ENCODE measurements around the gene UGT1A9.
"Not testable (repeated sequence)": the region's sequence is repeated elsewhere in the genome, so short reads cannot be mapped to it uniquely, and the experiment has no call there.

Gene UGT1A9

DNA sequence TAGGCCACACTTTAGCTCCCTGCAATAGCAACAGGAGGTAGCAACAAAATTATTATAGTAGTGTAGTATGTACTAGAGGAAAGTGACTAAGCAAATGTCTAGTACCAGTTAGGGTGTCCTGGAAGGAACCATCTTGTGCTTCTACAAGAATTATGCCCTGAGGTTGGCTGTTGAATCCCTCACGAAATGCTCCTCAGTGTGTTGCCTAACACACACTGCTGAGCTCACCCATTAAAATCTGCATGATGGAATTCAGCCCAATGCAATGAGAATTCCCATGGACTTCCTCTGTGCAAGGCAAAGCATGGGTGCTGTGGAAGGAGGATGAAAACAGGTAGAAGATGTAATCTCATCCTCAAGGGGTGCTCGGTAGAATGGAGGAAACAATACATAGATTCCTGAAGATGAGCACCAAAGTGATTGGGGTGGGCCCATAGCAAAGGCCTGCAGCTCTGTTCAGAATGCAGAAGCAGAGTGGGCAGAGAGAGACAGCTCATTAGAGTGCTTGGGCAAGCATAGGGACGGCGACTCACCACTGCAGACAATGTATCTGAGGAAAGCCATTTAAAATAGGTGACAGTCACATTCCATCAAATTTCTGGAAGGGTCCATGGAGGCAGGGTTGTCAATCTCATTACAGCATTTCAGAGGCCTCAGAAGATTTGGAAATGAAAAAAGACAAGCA is 8.8 kb downstream of the UGT1A9 start:
- no peak for DNase-seq

DNA sequence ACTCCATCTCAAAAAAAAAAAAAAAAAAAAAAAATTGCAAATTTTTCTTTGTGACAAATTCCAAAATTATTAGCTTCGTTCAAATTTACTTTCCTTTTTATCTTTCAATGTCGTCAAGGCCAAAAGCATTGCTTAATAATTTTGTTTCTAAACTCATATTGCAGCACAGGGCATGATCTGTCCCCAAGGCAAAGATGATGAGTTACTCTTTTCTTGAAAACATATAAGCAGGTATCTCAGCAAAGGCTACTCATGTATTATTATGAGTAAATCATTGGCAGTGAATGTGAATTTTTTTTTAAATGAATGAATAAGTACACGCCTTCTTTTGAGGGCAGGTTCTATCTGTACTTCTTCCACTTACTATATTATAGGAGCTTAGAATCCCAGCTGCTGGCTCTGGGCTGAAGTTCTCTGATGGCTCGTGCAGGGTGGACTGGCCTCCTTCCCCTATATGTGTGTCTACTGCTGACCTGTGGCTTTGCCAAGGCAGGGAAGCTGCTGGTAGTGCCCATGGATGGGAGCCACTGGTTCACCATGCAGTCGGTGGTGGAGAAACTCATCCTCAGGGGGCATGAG is 9.9 kb downstream of the UGT1A9 start, which contains the start of gene UGT1A7:
TSS of gene UGT1A7 (plus strand) at position 381 of the 579 bp plus-strand sequence. CDS start at position 418, 37 bp downstream.
- DNase-seq, result no peak

DNA sequence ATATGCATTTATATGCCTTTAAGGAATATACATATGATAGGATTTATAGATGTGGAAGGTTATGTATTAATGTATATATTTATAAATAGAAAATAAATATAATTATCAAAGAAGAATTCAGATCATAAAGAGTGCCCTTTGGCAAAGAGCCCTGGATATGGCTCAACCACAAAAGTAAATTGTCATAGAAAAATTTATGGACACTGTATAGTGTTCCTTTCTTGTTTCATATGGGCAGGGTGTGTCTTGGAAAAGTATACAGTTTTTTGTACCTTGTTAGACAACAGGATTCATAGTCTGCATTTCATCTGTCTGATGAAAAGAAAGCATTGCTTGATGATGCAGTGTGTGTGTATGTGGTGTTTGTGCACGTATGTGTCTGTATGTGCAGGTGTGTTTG is 12.9 kb downstream of the UGT1A9 start:
- DNase-seq, result no peak

- no peak for DNase-seq
These were observed 15.2 kb downstream of the UGT1A9 start for GRCh38 chr2:233686928-233687327.

GRCh38 chr2:233688341-233688740 is 16.6 kb downstream of the UGT1A9 start:
- DNase-seq, result no peak

- DNase-seq, result no peak
These were observed 17.3 kb downstream of the UGT1A9 start for GRCh38 chr2:233689031-233689430.

DNA sequence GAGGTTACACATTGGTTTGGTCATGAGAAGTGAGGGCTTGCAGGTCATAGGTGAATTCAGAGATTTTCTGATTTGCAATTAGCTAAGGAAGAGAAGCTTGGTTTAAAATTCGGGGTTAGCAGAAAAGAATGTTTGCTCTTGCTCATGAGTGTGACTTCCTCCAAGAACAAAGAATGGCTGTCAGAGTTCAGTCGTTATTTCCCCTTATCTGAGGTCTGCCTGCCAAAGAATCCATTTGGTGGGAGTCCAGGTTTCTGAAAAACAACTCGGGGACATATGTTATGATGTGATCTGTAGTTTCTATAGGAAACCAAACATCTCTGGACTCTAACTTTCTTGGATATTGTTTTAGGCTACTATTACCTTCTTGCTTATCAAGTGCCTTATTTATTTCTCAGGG is 17.8 kb downstream of the UGT1A9 start:
- DNase-seq, result no peak

GRCh38 chr2:233690444-233690843 is 18.7 kb downstream of the UGT1A9 start:
- DNase-seq, result no peak

DNA sequence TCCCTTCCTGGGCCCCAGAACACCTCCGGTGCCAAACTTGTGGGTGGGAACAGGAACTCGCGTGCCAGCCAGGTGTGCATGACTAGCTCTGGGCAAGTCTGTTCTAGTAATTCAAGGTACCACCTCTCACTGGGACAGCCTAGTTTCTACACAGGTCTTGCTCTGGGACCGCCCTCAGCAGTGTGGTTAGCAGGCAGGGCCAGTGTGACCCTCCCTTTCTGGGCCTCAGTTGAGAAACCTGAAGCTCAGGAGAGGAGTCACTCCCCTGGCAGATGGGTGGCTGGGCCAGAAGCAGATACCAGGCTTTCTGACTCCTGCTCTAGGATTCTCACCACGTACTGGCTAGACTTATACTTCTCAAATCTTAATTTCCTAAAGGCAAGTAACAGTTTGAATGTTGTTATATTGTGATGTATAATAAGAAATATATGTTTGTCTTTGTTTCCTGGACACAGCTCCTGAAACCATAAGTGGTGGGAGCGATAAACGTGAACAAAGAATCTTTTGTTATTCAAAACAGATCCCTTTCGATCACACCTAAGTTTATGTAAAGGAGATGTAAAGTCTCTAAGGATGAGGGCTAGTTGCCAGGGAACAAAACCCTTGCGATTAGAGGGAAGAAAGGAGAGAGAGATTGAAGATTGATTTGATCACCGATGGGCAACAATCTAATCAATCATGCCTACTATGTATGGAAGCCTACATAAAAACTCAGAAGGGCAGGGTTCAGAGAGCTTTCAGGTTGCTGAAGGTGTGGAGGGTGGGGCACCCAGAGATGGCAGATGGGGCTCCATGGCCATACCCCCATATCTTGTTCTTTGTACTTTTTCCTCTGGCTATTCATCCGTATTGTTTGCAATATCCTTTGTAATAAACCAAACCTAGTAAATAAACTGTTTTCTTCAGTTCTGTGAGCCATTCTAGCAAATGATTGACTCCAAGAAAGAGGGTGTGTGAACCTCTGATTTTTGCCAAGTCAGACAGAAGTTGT is 20.0 kb downstream of the UGT1A9 start:
- DNase-seq, result no peak

GRCh38 chr2:233692648-233693047 is 20.9 kb downstream of the UGT1A9 start, which contains the start of gene UGT1A6:
Gene UGT1A6 (plus strand): TSS chr2:233692890. CDS start chr2:233693005, 115 bp downstream.
- DNase-seq, result no peak

DNA sequence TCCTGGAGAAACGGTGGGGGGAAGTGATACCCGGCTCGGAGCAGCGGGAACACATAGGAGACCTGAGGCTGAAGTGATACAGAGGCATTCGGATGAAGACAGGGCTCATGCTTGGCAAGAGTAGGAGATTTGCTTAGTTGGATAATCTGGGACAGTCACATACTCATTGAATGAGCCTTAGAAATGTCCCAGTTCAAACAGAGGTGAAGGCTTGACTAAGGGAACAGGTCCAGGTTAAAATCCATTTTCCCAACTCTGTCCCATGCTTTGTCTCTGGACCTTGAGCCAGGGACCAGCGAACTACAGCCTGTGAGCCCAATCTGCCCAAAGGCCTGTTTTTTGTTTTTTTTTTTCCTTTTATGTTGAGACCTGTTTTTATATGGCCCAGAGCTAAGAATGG is 22.3 kb downstream of the UGT1A9 start:
- no peak for DNase-seq

DNA sequence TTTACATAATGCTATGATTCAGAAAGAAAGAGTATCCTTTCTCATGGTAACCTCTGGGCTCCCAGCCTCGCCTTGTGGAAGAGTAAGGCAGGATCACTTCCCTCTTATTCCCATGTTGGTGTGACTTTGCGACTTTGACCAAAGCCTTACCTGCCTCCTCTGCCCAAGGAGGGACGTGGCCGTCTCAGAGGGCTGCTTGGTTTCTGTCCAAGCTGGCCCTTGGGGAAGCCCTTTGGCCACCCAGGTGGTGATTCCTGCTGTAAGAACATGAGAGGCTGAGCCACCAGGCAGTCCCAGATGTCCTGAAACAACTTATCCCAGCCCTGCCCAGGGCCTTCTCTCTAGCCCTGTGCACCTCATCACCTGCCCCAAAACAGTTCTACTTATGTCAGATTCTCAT is 27.0 kb downstream of the UGT1A9 start:
- no peak for DNase-seq

DNA sequence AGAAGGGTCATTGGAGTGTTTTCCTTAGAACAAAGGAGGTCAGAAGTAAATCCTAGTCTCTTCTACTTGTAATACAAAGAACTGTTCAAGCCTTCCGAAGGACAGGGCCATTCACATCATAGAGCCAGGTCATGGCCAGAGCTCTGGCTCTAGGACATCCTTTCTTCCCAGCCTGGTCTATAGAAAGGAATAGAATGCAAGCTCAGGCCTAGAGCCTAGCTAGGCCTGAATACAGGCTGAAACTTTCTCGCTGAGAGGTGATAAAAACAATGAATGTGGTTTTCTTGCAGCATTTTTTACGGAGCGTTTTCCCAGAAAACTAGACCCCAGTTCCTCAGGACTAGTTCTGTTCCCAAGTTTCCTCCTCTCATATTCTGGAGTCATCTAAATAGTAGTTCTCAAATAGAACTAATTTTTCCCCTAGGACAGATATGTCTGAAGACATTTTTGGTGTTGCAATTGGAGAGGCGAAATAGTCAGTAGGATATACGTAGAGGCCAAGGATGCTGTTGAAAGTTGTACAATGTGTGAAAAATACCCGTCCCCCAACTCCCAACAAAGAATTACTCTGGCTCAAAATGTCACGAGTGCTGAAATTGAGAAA is 27.8 kb downstream of the UGT1A9 start:
- no peak for DNase-seq

DNA sequence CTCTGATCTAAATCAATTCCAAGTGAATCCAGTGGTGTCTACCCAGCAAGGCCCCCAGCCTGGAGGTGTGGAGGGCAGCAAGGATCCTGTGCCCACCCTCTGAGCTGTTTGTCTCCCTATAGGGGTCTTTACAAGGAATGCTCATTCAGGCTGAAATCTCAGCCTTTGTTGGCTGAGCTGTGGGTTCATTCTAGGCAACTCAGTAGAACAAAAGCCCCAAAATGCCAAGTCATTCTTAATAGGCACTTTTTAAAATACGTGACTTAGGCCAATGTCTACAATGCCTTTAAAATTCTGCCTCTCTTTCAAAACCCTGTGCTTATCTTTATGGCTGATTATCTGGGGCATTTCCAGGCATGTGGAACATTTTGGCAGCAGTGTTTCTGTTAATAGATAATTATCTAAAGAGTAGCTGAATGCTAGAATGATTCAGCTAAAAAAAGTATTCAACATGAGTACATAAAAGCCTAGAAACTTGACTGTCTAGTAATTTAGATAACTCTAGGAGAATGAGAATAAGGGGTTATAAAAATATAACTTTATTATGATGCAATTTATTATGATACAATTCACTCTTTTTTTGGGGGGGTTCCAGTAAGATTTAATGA is 28.4 kb downstream of the UGT1A9 start:
- no peak for DNase-seq

DNA sequence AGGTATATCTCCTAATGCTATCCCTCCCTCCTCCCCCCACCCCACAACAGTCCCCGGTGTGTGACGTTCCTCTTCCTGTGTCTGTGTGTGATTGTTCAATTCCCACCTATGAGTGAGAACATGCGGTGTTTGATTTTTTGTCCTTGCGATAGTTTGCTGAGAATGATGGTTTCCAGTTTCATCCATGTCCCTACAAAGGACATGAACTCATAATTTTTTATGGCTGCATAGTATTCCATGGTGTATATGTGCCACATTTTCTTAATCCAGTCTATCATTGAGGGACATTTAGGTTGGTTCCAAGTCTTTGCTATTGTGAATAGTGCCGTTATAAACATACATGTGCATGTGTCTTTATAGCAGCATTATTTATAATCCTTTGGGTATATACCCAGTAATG is 29.1 kb downstream of the UGT1A9 start:
- DNase-seq, result not testable (repeated sequence)

DNA sequence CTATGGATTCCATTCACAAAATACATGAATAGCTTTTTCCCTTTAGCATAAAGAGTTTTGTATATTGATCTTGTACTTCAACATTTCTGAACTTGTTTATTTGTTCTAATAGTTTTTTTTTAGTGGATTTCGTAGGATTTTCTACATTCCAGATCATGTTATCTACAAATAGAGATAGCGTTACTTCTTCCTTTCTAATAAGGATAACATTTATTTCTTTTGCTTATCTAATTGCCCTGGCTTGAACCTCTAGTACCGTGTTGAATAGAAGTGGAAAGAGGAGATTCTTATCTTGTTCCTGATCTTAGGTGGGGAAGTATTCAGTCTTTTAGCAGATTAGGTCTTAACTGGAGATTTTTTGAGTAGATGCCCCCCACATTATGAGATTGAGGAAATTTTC is 30.5 kb downstream of the UGT1A9 start:
- no peak for DNase-seq

DNA sequence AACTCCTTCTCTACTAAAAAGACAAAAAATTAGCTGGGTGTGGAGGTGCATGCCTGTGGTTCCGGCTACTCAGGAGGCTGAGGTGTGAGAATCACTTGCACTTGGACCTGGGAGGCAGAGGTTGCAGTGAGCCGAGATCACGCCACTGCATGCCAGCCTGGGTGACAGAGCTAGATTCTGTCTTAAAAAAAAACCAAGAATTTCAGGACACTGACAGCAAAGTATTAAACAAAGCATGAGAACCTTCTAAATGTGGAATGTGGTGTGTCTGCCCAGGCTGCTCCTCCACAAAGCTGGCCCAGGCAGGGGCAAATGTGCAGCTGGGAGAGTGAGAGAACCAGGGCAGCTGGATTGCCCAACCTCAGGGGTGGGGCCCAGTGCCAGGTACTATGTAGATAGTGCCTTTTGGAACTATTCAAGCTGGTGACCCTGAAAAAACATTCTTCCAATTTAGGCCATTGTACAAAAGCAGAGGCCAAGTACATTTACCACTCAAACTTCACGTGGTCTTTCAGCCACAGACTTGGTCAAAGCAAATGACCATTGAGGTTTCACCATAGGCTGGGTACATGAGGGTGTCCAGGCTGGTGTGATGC is 34.3 kb downstream of the UGT1A9 start:
- DNase-seq, result no peak

- DNase-seq, result no peak
These were observed 35.0 kb downstream of the UGT1A9 start for GRCh38 chr2:233706720-233707119.

DNA sequence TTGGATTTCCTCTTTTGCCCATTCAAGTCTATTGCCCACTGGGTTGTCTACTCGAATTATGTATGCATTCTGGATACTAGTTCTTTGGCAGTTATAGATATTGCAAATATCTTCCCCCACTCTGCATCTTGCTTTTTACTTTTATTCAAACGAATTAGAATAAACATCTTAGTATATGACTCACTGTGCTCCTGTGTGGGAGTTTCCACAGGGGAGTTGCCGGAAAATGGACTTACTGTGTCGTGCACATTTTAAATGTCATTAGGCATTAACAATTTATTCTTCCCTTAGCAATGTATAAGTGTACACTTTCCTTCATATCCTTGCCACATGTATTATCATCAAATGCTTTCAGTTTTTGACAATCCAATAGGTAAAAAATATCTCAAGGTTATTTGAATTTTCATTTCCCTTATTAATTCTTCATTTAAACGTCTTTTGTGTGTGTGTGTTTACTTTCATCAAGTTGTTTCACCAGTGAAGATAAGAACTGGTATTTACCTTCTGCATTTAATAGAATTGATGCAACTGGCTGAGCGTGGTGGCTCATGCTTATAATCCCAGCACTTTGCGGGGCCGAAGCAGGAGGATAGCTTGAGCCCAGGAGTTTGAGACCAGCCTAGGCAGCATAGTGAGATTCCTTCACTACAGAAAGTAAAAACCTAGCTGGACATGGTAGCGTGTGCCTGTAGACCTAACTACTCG is 36.4 kb downstream of the UGT1A9 start:
- DNase-seq, result no peak

DNA sequence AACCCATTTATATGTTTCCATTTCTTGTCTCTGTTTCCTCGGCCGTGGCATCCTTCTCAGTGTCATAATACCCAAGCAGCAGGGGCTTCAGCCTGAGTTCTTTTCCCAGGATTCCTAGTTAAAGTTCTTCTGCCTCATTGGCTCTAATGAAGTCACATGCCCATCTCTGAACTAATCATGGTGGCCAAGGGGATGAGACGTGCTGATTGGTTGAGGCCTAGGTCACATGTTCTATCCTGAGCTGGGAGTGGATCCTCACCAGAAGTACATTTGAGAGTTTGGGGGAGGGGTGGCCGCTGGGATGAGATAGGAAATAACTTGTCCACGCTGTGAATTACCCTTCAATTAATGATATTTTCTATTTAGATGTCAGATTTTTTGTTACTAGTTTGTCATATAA is 37.2 kb downstream of the UGT1A9 start:
- DNase-seq, result no peak
